Smooth muscle cell (in vitro differentiated cells): Measurements from ENCODE around the gene RIPOR2. TPM values are rescaled to one million over a fixed set of nuclear protein-coding genes. Genes with fewer than 3 reads are reported as not detected.

Experiments used
- DNase-seq: peaks from one replicate; lab custom pipeline; 2025; ENCODE audit not compliant: unreplicated experiment; lab: John Stamatoyannopoulos, UW
- H2AFZ ChIP-seq: fragments of 200-600 bp; sonication (generic); 2 replicates; pipeline ENCODE4 v1.6.0; 2016; ENCODE audit warnings: antibody characterized with exemption, low read depth, mild to moderate bottlenecking
- H3F3A ChIP-seq: fragments of 200-600 bp; sonication (generic); 2 replicates; pipeline ENCODE4 v1.6.0; 2017; ENCODE audit warnings: antibody characterized with exemption, low read depth
- H3K27ac ChIP-seq: fragments of 200-600 bp; sonication (generic); 2 replicates; pipeline ENCODE4 v1.5.1; 2016; ENCODE audit warnings: low read depth, mild to moderate bottlenecking
- H3K27me3 ChIP-seq: fragments of 200-600 bp; sonication (generic); 2 replicates; pipeline ENCODE4 v1.6.1; 2016; ENCODE audit warnings: low read depth, mild to moderate bottlenecking
- H3K36me3 ChIP-seq: fragments of 200-600 bp; sonication (generic); 2 replicates; pipeline ENCODE4 v1.5.1; 2016; ENCODE audit warnings: low read depth
- H3K4me1 ChIP-seq: fragments of 200-600 bp; sonication (generic); 2 replicates; pipeline ENCODE4 v1.5.1; 2016; ENCODE audit warnings: low read depth
- H3K4me2 ChIP-seq: fragments of 200-600 bp; sonication (generic); 2 replicates; pipeline ENCODE4 v1.6.0; 2016; ENCODE audit warnings: mild to moderate bottlenecking
- H3K4me3 ChIP-seq: fragments of 200-600 bp; sonication (generic); 2 replicates; pipeline ENCODE4 v1.5.1; 2016; ENCODE audit warnings: mild to moderate bottlenecking
- H3K79me2 ChIP-seq: fragments of 200-600 bp; sonication (generic); 2 replicates; pipeline ENCODE4 v1.6.0; 2016; ENCODE audit warnings: low read depth, mild to moderate bottlenecking
- H3K9ac ChIP-seq: fragments of 200-600 bp; sonication (generic); 2 replicates; pipeline ENCODE4 v1.6.0; 2016; ENCODE audit warnings: low read depth
- H3K9me3 ChIP-seq: fragments of 200-600 bp; sonication (generic); replicated peaks from 2 replicates; pipeline ENCODE4 v1.5.1; 2016; ENCODE audit warnings: low read depth
- H4K20me1 ChIP-seq: fragments of 200-600 bp; sonication (generic); 2 replicates; pipeline ENCODE4 v1.6.0; 2016; ENCODE audit warnings: low read depth
- CTCF ChIP-seq: fragments of 200-600 bp; sonication (generic); IDR thresholded peaks from 2 replicates; pipeline ENCODE4 v1.5.1; 2017; ENCODE audit warnings: borderline replicate concordance, mild to moderate bottlenecking, antibody characterized with exemption; ENCODE audit not compliant: insufficient read depth, poor library complexity, severe bottlenecking
- WGBS: methylation state at CpG from one replicate; pipeline ENCODE4 v1.1.7; 2016; ENCODE audit warnings: low lambda C conversion rate; 5-methylcytosine and 5-hydroxymethylcytosine counted together
- polyA plus RNA-seq: library from polyadenylated mRNA; unstranded; fragments of >200 nt; fragmentation: Nextera tagmentation; extraction: Ambion mirVana; gene quantifications from 2 replicates; pipeline ENCODE4 v1.2.1, GENCODE V29; 2016
- total RNA-seq: library from RNA; depleted of rRNA; stranded (reverse); fragments of >200 nt; gene quantifications from 2 replicates; pipeline ENCODE4 v1.2.3, GENCODE V29; 2014

Gene RIPOR2
- total and polyA plus RNA-seq, 2 experiments from 2014 or later, result 2.3 to 5.6 TPM

- Histone ChIP-seq H2AFZ (no peak overlapping the region), H3K36me3 (no peaks in the 10 kb centered on the region), H4K20me1 (no peaks in the 10 kb centered on the region), H3K79me2 (no peaks in the 10 kb centered on the region), H3K27me3 (no peaks in the 10 kb centered on the region), H3K4me1 (no peaks in the 10 kb centered on the region), H3K9ac (no peak overlapping the region), H3K27ac (no peak overlapping the region), H3K4me2 (no peak overlapping the region), H3F3A (no peaks in the 10 kb centered on the region), H3K9me3 (no peaks in the 10 kb centered on the region), H3K4me3 (no peak overlapping the region)
- DNase-seq, result no peak
- no peak for TF ChIP-seq CTCF
- WGBS, result 96% methylated on average over 6 of the region's 6 CpGs
Observed at GRCh38 chr6:24963887-24964570, 28.3 kb upstream of the RIPOR2 start.

- H3K4me1 ChIP-seq, result no peaks in the 10 kb centered on the region
- WGBS, result 100% methylated on average over 1 of the region's 1 CpG
Observed at GRCh38 chr6:24963339-24963738, 27.6 kb upstream of the RIPOR2 start.

GRCh38 chr6:24961852-24962251 is 26.1 kb upstream of the RIPOR2 start:
- Histone ChIP-seq H3K27me3 (no peaks in the 10 kb centered on the region), H3K4me1 (no peaks in the 10 kb centered on the region), H3K79me2 (no peaks in the 10 kb centered on the region), H3K9me3 (no peaks in the 10 kb centered on the region), H2AFZ (no peak overlapping the region), H3K27ac (no peak overlapping the region), H4K20me1 (no peaks in the 10 kb centered on the region), H3K9ac (no peak overlapping the region), H3K4me2 (no peak overlapping the region), H3F3A (no peaks in the 10 kb centered on the region), H3K4me3 (no peak overlapping the region), H3K36me3 (no peaks in the 10 kb centered on the region)
- no peak for TF ChIP-seq CTCF
- WGBS, result 67% methylated on average over 5 of the region's 5 CpGs
- no peak for DNase-seq

More at GRCh38 chr6:24963339-24963738, 27.6 kb upstream of the RIPOR2 start:
- TF ChIP-seq CTCF, result no peak
- no peaks in the 10 kb centered on the region for H3K36me3 ChIP-seq
- DNase-seq, result no peak
- H4K20me1 ChIP-seq, result no peaks in the 10 kb centered on the region
- no peaks in the 10 kb centered on the region for H3K27me3 ChIP-seq
- no peak overlapping the region for H2AFZ ChIP-seq
- no peaks in the 10 kb centered on the region for H3K9me3 ChIP-seq
- H3K4me3 ChIP-seq, result no peak overlapping the region
- H3K27ac ChIP-seq, result no peak overlapping the region
- H3K4me2 ChIP-seq, result no peak overlapping the region
- no peak overlapping the region for H3K9ac ChIP-seq
- no peaks in the 10 kb centered on the region for H3F3A ChIP-seq
- no peaks in the 10 kb centered on the region for H3K79me2 ChIP-seq

- H3K4me2 ChIP-seq, result no peak overlapping the region
- no peak overlapping the region for H3K4me3 ChIP-seq
- no peak overlapping the region for H2AFZ ChIP-seq
- no peak overlapping the region for H3K27ac ChIP-seq
- no peaks in the 10 kb centered on the region for H4K20me1 ChIP-seq
- no peaks in the 10 kb centered on the region for H3K9me3 ChIP-seq
- no peaks in the 10 kb centered on the region for H3F3A ChIP-seq
- H3K79me2 ChIP-seq, result no peaks in the 10 kb centered on the region
- no peaks in the 10 kb centered on the region for H3K36me3 ChIP-seq
- TF ChIP-seq CTCF, result no peak
- 48% methylated on average over 3 of the region's 3 CpGs for WGBS
- no peak for DNase-seq
- H3K27me3 ChIP-seq, result no peaks in the 10 kb centered on the region
- no peak overlapping the region for H3K9ac ChIP-seq
- H3K4me1 ChIP-seq, result no peaks in the 10 kb centered on the region
Observed at GRCh38 chr6:24960991-24961475, 25.3 kb upstream of the RIPOR2 start.
